ENCODE results near the gene CCNI2.
"Not testable (repeated sequence)": the region's sequence is repeated elsewhere in the genome, so short reads cannot be mapped to it uniquely, and the experiment has no call there.

Gene CCNI2

GRCh38 chr5:132785365-132785764, 38.1 kb downstream of the CCNI2 start:
- no peak for DNase-seq

- DNase-seq = no peak
Measured at GRCh38 chr5:132785864-132786263, 38.6 kb downstream of the CCNI2 start.

- DNase-seq = no peak
Measured at GRCh38 chr5:132787076-132787475, 39.9 kb downstream of the CCNI2 start.

GRCh38 chr5:132788508-132788907, 41.3 kb downstream of the CCNI2 start:
- no peak for DNase-seq

GRCh38 chr5:132788990-132789886, 42.0 kb downstream of the CCNI2 start:
- no peak for DNase-seq

GRCh38 chr5:132790201-132790865, 43.1 kb downstream of the CCNI2 start:
- no peak for DNase-seq

- DNase-seq = no peak
Measured at GRCh38 chr5:132791026-132791425, 43.8 kb downstream of the CCNI2 start.

GRCh38 chr5:132797651-132798050, 50.4 kb downstream of the CCNI2 start:
- DNase-seq = no peak

GRCh38 chr5:132799392-132799791, 52.2 kb downstream of the CCNI2 start:
- DNase-seq = no peak

GRCh38 chr5:132800545-132800944, 53.3 kb downstream of the CCNI2 start:
- DNase-seq = no peak

GRCh38 chr5:132802044-132802684, 54.9 kb downstream of the CCNI2 start:
- DNase-seq = no peak

- DNase-seq = not testable (repeated sequence)
Measured at GRCh38 chr5:132802685-132803066, 55.5 kb downstream of the CCNI2 start.
